Tongue (tissue), 3 donors: ENCODE measurements around the gene TMEM198. TPM values are rescaled to one million over a fixed set of nuclear protein-coding genes. Genes with fewer than 3 reads are reported as not detected.

Experiments used
- DNase-seq: peaks from one replicate; pipeline ENCODE4 v3.0.0-alpha.2; 2015
- small RNA-seq: library from RNA; depleted of rRNA; stranded (forward); fragments of <200 nt; gene quantifications from one replicate; pipeline ENCODE3, GENCODE V24; 2014; ENCODE audit warnings: low replicate concordance
- total RNA-seq: library from RNA; depleted of rRNA; stranded (reverse); fragments of >200 nt; gene quantifications from one replicate; pipeline ENCODE4 v1.2.3, GENCODE V29; 2014

The TMEM198 gene
- total RNA-seq, 1 donor from 2014 or later = 2.9 TPM

DNA sequence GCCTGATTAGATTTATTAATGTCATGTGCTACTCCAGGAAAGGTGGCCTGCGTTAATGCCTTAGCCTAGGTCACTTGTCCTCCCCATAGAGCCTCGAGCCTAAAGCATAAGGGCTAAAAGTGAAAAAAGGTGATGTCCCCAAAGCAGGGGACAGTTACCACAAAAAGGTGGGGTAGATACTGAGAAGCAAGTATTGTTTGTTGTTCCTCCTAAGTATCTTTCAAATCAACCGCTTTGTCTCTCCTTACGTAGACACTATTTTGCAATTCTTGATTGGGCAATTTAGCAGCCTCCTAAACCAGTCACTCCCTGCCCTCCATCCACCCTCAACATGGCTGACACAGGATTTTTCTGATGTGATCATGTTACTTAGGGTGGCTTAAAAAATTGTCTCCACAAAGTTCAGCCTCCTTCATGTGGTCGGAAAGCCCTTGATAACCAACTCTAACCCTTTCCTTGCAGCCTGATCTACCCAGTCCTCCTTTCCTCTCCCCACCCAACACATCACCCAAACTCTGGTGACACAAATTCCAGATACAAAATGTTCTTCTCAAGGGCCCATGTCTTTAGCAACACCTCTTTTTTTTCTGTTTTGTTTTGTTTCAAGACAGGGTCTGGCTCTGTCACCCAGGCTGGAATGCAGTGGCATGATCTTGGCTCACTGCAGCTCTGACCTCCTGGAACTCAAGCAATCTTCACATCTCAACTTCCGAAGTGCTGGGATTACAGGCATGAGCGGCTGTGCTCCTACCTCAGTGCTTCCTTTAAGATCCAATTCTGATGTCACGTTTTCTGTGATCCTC, 35.2 kb downstream of the TMEM198 start:
- no peak for DNase-seq

DNA sequence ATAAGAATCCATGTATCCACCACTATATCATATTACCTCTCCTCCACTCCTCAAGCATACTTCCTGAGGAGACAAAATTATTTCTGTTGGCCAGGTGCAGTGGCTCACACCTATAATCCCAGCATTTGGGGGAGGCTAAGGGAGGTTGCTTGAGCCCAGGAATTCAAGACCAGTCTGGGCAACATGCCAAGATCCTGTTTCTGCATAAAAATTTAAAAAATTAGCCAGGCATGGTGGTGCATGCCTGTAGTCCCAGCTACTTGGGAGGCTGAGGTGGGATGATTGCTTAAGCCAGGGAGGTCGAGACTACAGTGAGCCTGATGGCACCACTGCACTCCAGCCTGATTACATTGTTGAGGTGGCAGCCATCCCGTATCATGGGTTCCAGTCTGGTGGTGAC, 37.5 kb downstream of the TMEM198 start:
- DNase-seq = no peak

DNA sequence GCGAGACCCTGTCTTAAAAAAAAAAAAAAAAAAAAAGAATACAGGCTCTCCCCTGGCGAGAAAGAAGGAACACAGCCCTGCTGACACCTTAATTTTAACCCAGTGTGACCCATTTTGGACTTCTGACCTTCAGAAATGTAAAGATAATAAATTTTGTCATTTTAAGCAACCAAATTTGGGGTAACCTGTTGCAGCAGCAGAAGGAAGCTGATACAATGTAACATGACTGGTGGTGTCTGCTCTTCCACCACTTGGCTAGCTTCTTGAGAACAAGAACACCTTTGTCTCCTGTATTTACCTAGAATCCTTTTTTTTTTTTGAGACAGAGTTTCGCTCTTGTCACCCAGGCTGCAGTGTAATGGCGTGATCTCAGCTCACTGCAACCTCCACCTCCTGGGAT, 47.3 kb downstream of the TMEM198 start:
- no peak for DNase-seq

DNA sequence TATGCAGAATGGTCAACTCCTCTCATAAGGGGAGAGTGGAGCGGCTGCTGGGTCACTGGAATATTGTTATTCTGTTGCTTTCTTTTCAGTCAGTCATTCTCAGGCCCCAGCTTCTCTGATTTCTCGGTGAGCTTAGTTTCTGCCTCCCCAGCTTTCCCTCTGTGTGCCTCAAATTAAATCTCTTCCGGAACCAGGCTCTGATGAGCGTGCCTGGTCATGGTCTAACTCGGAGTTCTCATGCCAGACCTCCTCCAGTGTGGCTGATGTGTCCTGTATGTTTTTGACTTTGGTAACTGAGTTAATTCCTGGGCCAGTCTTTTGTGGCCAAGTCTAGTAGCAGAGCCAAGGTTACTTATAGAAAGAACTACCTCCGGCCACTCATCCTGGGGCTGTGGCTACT, 48.9 kb downstream of the TMEM198 start:
- peak; percentile 84 for DNase-seq

DNA sequence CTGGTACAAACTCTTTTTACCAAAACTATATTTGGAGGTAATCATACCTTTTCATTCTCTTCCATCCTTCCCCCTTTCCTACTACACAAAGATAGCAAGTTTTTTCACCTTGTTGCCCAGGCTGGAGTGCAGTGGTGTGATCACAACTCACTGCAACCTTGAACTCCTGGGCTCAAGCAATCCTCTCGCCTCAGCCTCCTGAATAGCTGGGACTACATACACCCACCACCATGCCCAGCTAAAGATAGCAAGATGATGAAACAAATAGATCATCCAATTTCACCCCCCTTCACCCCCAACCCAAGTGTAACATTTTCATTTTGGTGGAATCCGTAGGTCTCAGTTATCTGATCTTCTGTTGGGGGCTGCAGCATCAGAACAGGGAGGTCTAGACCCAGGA, 49.3 kb downstream of the TMEM198 start:
- DNase-seq = no peak

DNA sequence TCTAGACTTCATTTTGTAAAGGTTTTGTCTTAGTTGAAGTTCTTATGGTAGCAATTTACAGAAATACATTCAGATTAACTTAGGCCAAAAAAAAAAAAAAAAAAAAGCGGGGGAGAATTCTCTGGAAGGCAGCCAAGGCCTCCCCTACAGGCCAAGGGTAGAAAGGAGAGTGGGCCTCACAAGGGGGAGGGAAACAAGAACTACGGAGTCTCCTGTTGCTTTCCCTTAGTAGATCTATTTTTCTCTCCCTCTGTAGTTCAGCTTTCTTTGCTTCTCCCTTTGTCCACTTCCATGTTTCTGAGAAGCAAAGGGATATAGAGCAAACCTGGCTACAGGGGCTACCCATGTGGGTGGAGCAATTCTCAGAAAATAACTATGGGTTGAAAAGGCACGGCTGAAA, 51.4 kb downstream of the TMEM198 start:
- peak; percentile 85 for DNase-seq

DNA sequence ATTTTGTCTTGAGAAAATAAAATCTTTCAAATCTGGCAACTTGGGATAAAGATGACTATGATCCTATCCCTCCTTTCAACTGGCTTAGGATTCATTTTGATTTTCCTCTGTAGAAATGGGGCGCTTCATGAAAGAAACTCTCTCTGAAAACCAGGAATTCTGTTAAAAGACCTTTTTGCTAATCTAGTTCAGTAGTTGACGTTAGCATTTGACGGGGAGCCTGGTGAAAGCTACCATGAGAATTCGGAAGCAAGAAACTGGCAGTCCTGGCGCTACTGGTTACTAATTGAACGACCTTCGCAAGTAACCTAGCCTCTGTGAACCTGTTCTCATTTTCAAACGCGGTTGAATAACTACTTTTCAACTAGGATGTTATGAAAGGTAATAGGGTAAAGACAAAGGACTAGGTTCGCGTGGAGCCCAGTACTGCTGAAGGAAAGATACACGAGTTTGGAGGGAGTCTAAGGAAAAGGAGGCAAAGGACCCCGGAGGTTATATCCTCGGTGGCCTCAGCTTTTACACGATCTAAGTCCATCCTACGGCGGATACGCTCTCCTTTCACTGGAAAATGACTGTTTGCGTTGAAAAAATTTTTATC, 53.2 kb downstream of the TMEM198 start:
- DNase-seq = no peak

DNA sequence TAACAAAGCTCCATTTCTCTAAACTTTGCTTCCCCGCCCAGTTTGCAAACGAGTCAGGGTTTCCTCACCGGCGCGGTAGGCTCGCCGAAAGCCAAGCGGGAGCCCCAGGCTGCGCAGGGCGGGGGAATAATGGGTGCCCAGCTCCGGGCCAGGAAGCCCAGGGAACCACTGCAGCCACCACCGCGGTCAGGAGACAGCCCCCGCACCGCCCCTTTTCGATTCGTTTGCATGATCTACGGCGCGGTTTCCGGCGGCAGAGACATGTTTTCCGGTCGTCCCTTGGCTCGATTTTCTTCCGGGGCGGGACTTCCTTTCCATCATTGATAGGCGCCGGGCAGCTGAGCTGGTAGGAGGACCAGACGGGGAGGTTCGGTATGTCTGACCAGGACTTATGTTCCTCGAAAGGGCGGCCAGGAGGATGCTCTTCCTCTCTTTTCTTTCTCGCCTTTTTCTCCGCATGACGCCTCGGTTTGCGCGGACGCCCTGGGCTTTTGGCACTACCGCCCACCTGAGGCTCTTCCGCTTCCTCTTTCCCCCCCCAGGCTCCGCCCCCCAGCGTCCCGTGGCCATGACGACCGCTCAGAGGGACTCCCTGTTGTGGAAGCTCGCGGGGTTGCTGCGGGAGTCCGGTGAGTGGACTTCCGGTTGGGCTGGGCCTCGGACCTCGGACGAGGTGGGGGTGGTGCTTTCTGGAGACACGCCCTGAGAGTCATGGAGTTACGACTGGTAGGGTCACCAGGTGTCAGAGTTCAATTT, 53.9 kb downstream of the TMEM198 start, which contains the start of gene STK11IP:
Gene STK11IP, plus strand, starts transcription at position 306 of the 756 bp plus-strand sequence. Its CDS starts 263 bp downstream, at position 569.
- DNase-seq = peak; percentile 99

DNA sequence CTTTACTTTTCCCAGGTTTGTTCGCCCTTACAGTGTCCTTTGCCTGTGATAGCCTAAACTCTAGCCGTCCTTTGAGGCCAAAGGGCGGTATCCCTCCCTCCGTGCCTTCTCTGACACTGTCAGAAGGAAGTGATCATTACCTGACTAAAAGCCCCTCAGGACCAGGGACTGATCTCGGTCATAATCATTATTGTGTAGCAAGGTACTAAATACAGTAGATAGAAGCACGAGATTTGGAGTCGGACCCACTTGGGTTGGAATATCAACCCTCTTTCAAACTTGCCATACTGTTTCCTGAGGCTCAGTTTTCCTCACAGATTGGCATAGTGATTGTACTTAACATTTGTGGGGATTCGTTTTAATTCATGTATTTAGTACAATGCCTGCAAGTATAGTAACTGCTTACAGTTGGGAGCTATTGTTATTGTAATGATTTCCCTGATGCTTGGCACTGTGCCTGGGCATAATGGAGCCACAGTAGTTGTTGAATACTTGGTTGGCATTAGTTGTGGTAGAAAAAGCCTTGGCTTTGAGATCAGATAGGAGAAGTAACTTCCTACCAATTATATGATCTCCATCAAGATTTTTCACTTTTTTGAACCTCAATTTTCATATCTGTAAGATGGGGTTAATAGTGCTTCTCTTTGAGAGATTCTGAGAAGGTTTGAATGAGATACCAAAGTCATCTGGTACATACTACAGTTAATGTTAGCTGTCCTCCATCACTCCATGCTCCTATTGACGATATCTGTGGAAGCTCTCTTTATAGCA, 54.7 kb downstream of the TMEM198 start:
- no peak for DNase-seq

Small RNA genes within 50 kb of the gene (small RNA-seq; reads per million reads assigned to genes)
- not detected for gene MIR3132
- not detected for gene RN7SKP213

Other genes starting within 250 kb of the TMEM198 start
- 0.31 TPM for gene PTPRN, start 234.6 kb upstream of the TMEM198 start, total RNA-seq
- not detected for gene RESP18, start 211.3 kb upstream of the TMEM198 start, total RNA-seq
- 33.4 TPM for gene DNPEP, start 156.1 kb upstream of the TMEM198 start, total RNA-seq
- 5,232 TPM for gene DES, start 125.7 kb upstream of the TMEM198 start, total RNA-seq
- gene SPEG, start 109.2 kb upstream of the TMEM198 start, total RNA-seq = 136 TPM
- 21.0 TPM for gene GMPPA, start 45.1 kb upstream of the TMEM198 start, total RNA-seq
- 0.10 TPM for gene ASIC4, start 29.5 kb upstream of the TMEM198 start, total RNA-seq
- 121 TPM for gene CHPF, start 219 bp upstream of the TMEM198 start, total RNA-seq
- gene OBSL1, start 27.5 kb downstream of the TMEM198 start, total RNA-seq = 105 TPM
- gene INHA, start 28.3 kb downstream of the TMEM198 start, total RNA-seq = 1.5 TPM
- gene STK11IP, start 53.8 kb downstream of the TMEM198 start, total RNA-seq = 13.6 TPM
- gene SLC4A3, start 83.6 kb downstream of the TMEM198 start, total RNA-seq = 1.5 TPM